GM23338 (cell line): Measurements from ENCODE around the gene HNRNPAB.

ENCODE experiments used
- CREB1 ChIP-seq: fragments of 250-450 bp; sonication (Bioruptor Pico); IDR thresholded peaks from 2 replicates; pipeline ENCODE4 v1.5.0; 2020; ENCODE audit warnings: low read depth, mild to moderate bottlenecking, moderate library complexity
- EZH2 ChIP-seq: fragments of 200-600 bp; sonication (generic); IDR thresholded peaks from one replicate; pipeline ENCODE4 v1.8.0; 2017; ENCODE audit warnings: antibody characterized with exemption, mild to moderate bottlenecking, low read depth; ENCODE audit not compliant: unreplicated experiment
- EZH2phosphoT487 ChIP-seq: fragments of 200-600 bp; sonication (generic); IDR thresholded peaks from one replicate; pipeline ENCODE4 v1.8.1; 2018; ENCODE audit warnings: antibody characterized with exemption; ENCODE audit not compliant: unreplicated experiment
- JUNB ChIP-seq: IDR thresholded peaks from one replicate; pipeline ENCODE4 v1.6.1; 2016; ENCODE audit warnings: antibody characterized with exemption; ENCODE audit not compliant: unreplicated experiment
- NANOG ChIP-seq: IDR thresholded peaks from 2 replicates; pipeline ENCODE4 v1.6.1; 2016; ENCODE audit warnings: antibody characterized with exemption, borderline replicate concordance
- POLR2AphosphoS5 ChIP-seq: IDR thresholded peaks from 2 replicates; pipeline ENCODE4 v1.6.1; 2016; ENCODE audit warnings: antibody characterized with exemption, low read depth
- ZNF331 ChIP-seq: fragments of 250-450 bp; sonication (Bioruptor Pico); IDR thresholded peaks from 2 replicates; pipeline ENCODE4 v1.5.0; 2020; ENCODE audit warnings: low read depth, mild to moderate bottlenecking, moderate library complexity
- TF ChIP-seq, protein P1 (sequence below), 2 experiments: fragments of 200-600 bp in 1 of 2; sonication (generic) in 1 of 2; conservative IDR thresholded peaks; 2 replicates each; pipeline versions ENCODE4 v1.5.1 to v1.6.1; 2016 to 2017; ENCODE audit warnings: antibody characterized with exemption in 2 of 2, low read depth in 2 of 2, mild to moderate bottlenecking in 2 of 2, moderate library complexity in 1 of 2
- TF ChIP-seq, protein P2 (sequence below): IDR thresholded peaks from one replicate; pipeline ENCODE4 v1.6.1; 2018; ENCODE audit warnings: antibody characterized with exemption; ENCODE audit not compliant: unreplicated experiment
- TF ChIP-seq, protein P3 (sequence below): IDR thresholded peaks from 2 replicates; pipeline ENCODE4 v1.6.1; 2016; ENCODE audit warnings: antibody characterized with exemption

DNA sequence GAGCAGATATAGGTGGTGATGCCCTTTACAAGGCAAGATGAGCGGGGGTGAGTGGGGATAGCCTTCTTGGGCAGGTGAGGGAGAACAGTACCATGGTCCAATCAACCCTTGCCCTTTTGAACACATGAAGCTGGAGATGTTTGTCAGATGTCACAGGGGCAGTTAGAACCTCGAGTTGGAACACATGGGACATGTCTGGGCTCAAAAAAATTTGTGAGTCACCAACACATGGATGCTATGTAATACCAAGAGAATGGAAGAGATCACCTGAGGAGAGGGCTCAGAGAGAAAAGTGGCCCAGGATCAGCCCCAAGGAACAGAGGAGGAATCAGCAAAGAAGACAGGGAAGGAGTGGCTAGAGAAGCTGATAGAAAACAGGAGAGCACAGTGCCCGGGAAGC, 23.6 kb downstream of the HNRNPAB start:
- TF ChIP-seq, protein P1, sequence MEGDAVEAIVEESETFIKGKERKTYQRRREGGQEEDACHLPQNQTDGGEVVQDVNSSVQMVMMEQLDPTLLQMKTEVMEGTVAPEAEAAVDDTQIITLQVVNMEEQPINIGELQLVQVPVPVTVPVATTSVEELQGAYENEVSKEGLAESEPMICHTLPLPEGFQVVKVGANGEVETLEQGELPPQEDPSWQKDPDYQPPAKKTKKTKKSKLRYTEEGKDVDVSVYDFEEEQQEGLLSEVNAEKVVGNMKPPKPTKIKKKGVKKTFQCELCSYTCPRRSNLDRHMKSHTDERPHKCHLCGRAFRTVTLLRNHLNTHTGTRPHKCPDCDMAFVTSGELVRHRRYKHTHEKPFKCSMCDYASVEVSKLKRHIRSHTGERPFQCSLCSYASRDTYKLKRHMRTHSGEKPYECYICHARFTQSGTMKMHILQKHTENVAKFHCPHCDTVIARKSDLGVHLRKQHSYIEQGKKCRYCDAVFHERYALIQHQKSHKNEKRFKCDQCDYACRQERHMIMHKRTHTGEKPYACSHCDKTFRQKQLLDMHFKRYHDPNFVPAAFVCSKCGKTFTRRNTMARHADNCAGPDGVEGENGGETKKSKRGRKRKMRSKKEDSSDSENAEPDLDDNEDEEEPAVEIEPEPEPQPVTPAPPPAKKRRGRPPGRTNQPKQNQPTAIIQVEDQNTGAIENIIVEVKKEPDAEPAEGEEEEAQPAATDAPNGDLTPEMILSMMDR (conservative IDR thresholded peaks at IDR 0.05; ENCODE audit: low read depth in 2 of 2), result no peak
- TF ChIP-seq JUNB (no peak), POLR2AphosphoS5 (no peak), EZH2 (no peak), CREB1 (CRISPR knock-in tag) (no peak), ZNF331 (CRISPR knock-in tag) (no peak), EZH2phosphoT487 (no peak), NANOG (no peak)
- TF ChIP-seq, protein P2, sequence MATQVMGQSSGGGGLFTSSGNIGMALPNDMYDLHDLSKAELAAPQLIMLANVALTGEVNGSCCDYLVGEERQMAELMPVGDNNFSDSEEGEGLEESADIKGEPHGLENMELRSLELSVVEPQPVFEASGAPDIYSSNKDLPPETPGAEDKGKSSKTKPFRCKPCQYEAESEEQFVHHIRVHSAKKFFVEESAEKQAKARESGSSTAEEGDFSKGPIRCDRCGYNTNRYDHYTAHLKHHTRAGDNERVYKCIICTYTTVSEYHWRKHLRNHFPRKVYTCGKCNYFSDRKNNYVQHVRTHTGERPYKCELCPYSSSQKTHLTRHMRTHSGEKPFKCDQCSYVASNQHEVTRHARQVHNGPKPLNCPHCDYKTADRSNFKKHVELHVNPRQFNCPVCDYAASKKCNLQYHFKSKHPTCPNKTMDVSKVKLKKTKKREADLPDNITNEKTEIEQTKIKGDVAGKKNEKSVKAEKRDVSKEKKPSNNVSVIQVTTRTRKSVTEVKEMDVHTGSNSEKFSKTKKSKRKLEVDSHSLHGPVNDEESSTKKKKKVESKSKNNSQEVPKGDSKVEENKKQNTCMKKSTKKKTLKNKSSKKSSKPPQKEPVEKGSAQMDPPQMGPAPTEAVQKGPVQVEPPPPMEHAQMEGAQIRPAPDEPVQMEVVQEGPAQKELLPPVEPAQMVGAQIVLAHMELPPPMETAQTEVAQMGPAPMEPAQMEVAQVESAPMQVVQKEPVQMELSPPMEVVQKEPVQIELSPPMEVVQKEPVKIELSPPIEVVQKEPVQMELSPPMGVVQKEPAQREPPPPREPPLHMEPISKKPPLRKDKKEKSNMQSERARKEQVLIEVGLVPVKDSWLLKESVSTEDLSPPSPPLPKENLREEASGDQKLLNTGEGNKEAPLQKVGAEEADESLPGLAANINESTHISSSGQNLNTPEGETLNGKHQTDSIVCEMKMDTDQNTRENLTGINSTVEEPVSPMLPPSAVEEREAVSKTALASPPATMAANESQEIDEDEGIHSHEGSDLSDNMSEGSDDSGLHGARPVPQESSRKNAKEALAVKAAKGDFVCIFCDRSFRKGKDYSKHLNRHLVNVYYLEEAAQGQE, result no peak
- TF ChIP-seq, protein P3, sequence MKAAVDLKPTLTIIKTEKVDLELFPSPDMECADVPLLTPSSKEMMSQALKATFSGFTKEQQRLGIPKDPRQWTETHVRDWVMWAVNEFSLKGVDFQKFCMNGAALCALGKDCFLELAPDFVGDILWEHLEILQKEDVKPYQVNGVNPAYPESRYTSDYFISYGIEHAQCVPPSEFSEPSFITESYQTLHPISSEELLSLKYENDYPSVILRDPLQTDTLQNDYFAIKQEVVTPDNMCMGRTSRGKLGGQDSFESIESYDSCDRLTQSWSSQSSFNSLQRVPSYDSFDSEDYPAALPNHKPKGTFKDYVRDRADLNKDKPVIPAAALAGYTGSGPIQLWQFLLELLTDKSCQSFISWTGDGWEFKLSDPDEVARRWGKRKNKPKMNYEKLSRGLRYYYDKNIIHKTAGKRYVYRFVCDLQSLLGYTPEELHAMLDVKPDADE, result no peak
